Vagina (tissue), 2 donors: ENCODE measurements around the gene NELFB. TPM values are rescaled to one million over a fixed set of nuclear protein-coding genes. Genes with fewer than 3 reads are reported as not detected.

Experiments used
- DNase-seq, 2 donors: peaks; one replicate each; pipeline ENCODE4 v3.0.0-alpha.2; 2017; ENCODE audit errors: extremely low spot score in 2 of 2
- H3K27ac ChIP-seq: fragments of 200-600 bp; sonication (generic); one replicate; pipeline ENCODE4 v1.5.1; 2019
- H3K27me3 ChIP-seq: fragments of 200-600 bp; sonication (generic); one replicate; pipeline ENCODE4 v1.5.1; 2019
- H3K36me3 ChIP-seq, 2 donors: fragments of 200-600 bp; sonication (generic); one replicate each; pipeline ENCODE4 v1.5.1; 2017 to 2019
- H3K4me1 ChIP-seq: fragments of 200-600 bp; sonication (generic); one replicate; pipeline ENCODE4 v1.5.1; 2019
- H3K4me3 ChIP-seq, 2 donors: fragments of 200-600 bp; sonication (generic); 1 replicate in 1 of 2; 2 replicates in 1 of 2; pipeline ENCODE4 v1.5.1; 2016 to 2019
- H3K9me3 ChIP-seq: fragments of 200-600 bp; sonication (generic); one replicate; pipeline ENCODE4 v1.5.1; 2019
- CTCF ChIP-seq, 3 experiments: fragments of 450-650 bp in 2 of 3; fragments of 200-600 bp in 1 of 3; sonication (generic) in 1 of 3; IDR thresholded peaks; one replicate each; pipeline ENCODE4 v1.5.1; 2017 to 2019; ENCODE audit warnings: antibody characterized with exemption in 3 of 3, mild to moderate bottlenecking in 2 of 3, moderate library complexity in 2 of 3
- POLR2A ChIP-seq, 2 donors: fragments of 450-650 bp; IDR thresholded peaks; one replicate each; pipeline ENCODE4 v1.6.1; 2017; ENCODE audit warnings: antibody characterized with exemption in 2 of 2, mild to moderate bottlenecking in 2 of 2, moderate library complexity in 2 of 2
- POLR2AphosphoS5 ChIP-seq, 2 donors: sonication (generic); formaldehyde crosslinking; IDR thresholded peaks; one replicate each; pipeline ENCODE4 v1.9.0; 2017; ENCODE audit warnings: antibody characterized with exemption in 2 of 2, mild to moderate bottlenecking in 2 of 2, low read depth in 1 of 2; ENCODE audit not compliant: insufficient read depth in 1 of 2
- intact Hi-C: fragments of 100-400 bp; cut with DNase I; formaldehyde crosslinking; loops from one replicate; pipeline ENCODE4 v1.15.1; 2023
- total RNA-seq: library from RNA; depleted of rRNA; stranded (reverse); fragments of >200 nt; gene quantifications from one replicate; pipeline ENCODE4 v1.2.3, GENCODE V29; 2016

The NELFB gene
- total RNA-seq, 1 donor from 2014 or later: 44.0 TPM

- TF ChIP-seq POLR2A (IDR thresholded peaks at IDR 0.05): no peak
- no peak for TF ChIP-seq CTCF (IDR thresholded peaks at IDR 0.05)
- no peak for TF ChIP-seq POLR2AphosphoS5 (IDR thresholded peaks at IDR 0.05; ENCODE audit: insufficient read depth in 1 of 2, low read depth in 1 of 2)
- intact Hi-C loops: no loop called here
- H3K27me3 ChIP-seq: no peaks in the 10 kb centered on the region
- no peak for DNase-seq
- no peaks in the 10 kb centered on the region for H3K9me3 ChIP-seq
- H3K36me3 ChIP-seq: peaks cover 0 to 40% of the 10 kb centered on the region in 2 donors
- no peak overlapping the region for H3K27ac ChIP-seq
- peaks cover 12% of the 10 kb centered on the region for H3K4me1 ChIP-seq
- H3K4me3 ChIP-seq: no peak overlapping the region
Observed at GRCh38 chr9:137265496-137266161, 10.5 kb downstream of the NELFB start.

GRCh38 chr9:137266162-137266527, 11.0 kb downstream of the NELFB start:
- H3K27me3 ChIP-seq: no peaks in the 10 kb centered on the region
- H3K4me3 ChIP-seq: no peak overlapping the region
- TF ChIP-seq POLR2AphosphoS5 (IDR thresholded peaks at IDR 0.05; ENCODE audit: insufficient read depth in 1 of 2, low read depth in 1 of 2) (no peak), CTCF (IDR thresholded peaks at IDR 0.05) (no peak), POLR2A (IDR thresholded peaks at IDR 0.05) (no peak)
- no peak for DNase-seq
- intact Hi-C loops: no loop called here
- peaks cover 12% of the 10 kb centered on the region for H3K4me1 ChIP-seq
- H3K9me3 ChIP-seq: no peaks in the 10 kb centered on the region
- H3K27ac ChIP-seq: no peak overlapping the region
- peaks cover 0 to 40% of the 10 kb centered on the region in 2 donors for H3K36me3 ChIP-seq

GRCh38 chr9:137266585-137267453, 11.7 kb downstream of the NELFB start:
- Histone ChIP-seq H3K27ac (no peak overlapping the region), H3K4me1 (peaks cover 12% of the 10 kb centered on the region), H3K36me3 (peaks cover 0 to 40% of the 10 kb centered on the region in 2 donors), H3K9me3 (no peaks in the 10 kb centered on the region), H3K4me3 (no peak overlapping the region), H3K27me3 (no peaks in the 10 kb centered on the region)
- DNase-seq: peak in 1 of 2 donors; percentile 60
- intact Hi-C loops: no loop called here
- TF ChIP-seq POLR2A (IDR thresholded peaks at IDR 0.05) (no peak), CTCF (IDR thresholded peaks at IDR 0.05) (no peak), POLR2AphosphoS5 (IDR thresholded peaks at IDR 0.05; ENCODE audit: insufficient read depth in 1 of 2, low read depth in 1 of 2) (no peak)

GRCh38 chr9:137267933-137268355, 12.8 kb downstream of the NELFB start:
- TF ChIP-seq CTCF (IDR thresholded peaks at IDR 0.05): no peak
- no peaks in the 10 kb centered on the region for H3K9me3 ChIP-seq
- intact Hi-C loops: no loop called here
- no peak overlapping the region for H3K4me3 ChIP-seq
- no peaks in the 10 kb centered on the region for H3K27me3 ChIP-seq
- H3K36me3 ChIP-seq: peaks cover 0 to 51% of the 10 kb centered on the region in 2 donors
- DNase-seq: peak in 1 of 2 donors; percentile 65
- H3K4me1 ChIP-seq: peaks cover 12% of the 10 kb centered on the region
- no peak overlapping the region for H3K27ac ChIP-seq
